PC-3 (cell line): ENCODE results near the gene COA1.

Source experiments
- EZH2 ChIP-seq: fragments of 300-600 bp; sonication (generic); IDR thresholded peaks from one replicate; pipeline ENCODE4 v1.6.1; 2017; ENCODE audit warnings: antibody characterized with exemption, mild to moderate bottlenecking, low read length; ENCODE audit not compliant: unreplicated experiment
- TF ChIP-seq, protein P1 (sequence below): fragments of 300-600 bp; sonication (generic); conservative IDR thresholded peaks from 2 replicates; pipeline ENCODE4 v1.5.1; 2017; ENCODE audit warnings: antibody characterized with exemption, low read depth, mild to moderate bottlenecking, low read length

- TF ChIP-seq, protein P1, sequence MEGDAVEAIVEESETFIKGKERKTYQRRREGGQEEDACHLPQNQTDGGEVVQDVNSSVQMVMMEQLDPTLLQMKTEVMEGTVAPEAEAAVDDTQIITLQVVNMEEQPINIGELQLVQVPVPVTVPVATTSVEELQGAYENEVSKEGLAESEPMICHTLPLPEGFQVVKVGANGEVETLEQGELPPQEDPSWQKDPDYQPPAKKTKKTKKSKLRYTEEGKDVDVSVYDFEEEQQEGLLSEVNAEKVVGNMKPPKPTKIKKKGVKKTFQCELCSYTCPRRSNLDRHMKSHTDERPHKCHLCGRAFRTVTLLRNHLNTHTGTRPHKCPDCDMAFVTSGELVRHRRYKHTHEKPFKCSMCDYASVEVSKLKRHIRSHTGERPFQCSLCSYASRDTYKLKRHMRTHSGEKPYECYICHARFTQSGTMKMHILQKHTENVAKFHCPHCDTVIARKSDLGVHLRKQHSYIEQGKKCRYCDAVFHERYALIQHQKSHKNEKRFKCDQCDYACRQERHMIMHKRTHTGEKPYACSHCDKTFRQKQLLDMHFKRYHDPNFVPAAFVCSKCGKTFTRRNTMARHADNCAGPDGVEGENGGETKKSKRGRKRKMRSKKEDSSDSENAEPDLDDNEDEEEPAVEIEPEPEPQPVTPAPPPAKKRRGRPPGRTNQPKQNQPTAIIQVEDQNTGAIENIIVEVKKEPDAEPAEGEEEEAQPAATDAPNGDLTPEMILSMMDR, result no peak
- no peak for TF ChIP-seq EZH2
Measured at GRCh38 chr7:43589728-43590127, 139.6 kb downstream of the COA1 start.
